ENCODE measurements around the gene SLC13A3. TPM values are rescaled to one million over a fixed set of nuclear protein-coding genes. Genes with fewer than 3 reads are reported as not detected.

Gene SLC13A3
- total RNA-seq, 1 experiment from 2014 or later, result not detected

DNA sequence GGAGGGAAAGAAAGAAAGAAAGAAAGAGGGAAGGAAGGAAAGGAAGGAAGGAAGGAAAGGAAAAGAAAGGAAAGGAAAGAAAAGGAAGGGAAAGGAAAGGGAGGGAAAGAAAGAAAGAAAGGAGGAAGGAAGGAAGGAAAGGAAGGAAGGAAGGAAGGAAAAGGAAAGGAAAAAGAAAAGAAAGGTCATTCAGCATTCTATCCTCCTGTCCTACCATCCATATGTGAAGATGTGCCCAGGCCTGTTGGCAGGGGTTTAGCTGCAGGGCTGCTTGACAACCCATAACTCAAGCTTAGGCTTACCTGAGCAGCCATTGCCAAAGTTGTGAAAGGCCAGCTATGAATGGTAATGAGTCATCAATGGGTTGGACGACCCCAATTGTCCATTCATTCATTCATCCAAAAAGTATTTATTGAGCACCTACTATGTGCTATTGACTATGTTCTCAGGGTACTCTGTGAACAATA is 50.9 kb downstream of the SLC13A3 start:
- H3K9me3 Mint-ChIP-seq (ENCODE audit: low read depth, unreplicated experiment), result peaks cover 4% of the 10 kb centered on the region
- TF ChIP-seq CTCF (IDR thresholded peaks at IDR 0.05; ENCODE audit: unreplicated experiment), result no peak
- peaks cover 41% of the 10 kb centered on the region for H3K27me3 Mint-ChIP-seq (ENCODE audit: unreplicated experiment)
- no peaks in the 10 kb centered on the region for H3K4me1 Mint-ChIP-seq (ENCODE audit: low read depth, unreplicated experiment)
- BruUV-seq (replicated peaks), result no TSS peak
- H3K27ac Mint-ChIP-seq (ENCODE audit: unreplicated experiment), result no peak overlapping the region
- no peak for DNase-seq
- H3K36me3 Mint-ChIP-seq (ENCODE audit: insufficient read depth, unreplicated experiment), result no peaks in the 10 kb centered on the region
- CTCF ChIA-PET, result no interaction called here
- intact Hi-C loops (cut with micrococcal nuclease; ENCODE audit: unreplicated experiment), result no loop called here
- no peak overlapping the region for H3K4me3 Mint-ChIP-seq (ENCODE audit: low read depth, unreplicated experiment)

DNA sequence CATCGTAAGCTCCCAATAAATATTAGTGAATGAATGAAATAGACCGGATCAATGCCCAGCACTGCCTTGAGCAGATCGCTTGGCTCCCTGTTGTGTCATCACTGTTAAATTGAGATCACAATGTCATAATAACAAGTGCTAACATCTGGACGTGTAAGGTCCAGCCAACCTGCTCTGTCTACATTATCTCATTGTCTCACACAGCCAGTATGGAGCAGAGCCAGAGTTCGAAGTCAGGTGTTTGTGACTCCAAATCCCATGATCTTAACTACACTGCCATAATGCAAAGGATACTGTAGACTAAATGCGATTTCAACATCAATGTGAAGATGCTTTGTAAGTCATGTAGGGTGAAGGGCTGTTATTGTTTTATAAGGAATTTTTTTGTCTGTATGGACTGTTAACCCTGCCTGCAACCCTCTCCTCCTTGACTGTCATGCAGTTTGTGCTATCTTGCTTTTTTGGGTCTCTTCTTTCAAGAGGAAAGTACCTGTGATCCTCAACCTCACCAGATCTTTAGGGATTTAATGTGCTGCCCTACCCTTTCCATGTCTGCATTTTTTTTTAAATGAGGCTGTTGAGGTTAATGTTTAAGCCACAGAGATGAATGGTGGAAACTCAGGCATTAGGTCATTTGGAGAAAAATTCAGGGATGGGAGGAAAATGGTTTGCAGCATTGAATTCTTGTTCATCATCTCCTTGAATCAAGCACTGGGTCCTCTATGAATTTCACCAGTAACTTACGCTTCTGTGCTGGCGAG is 51.9 kb downstream of the SLC13A3 start:
- no peaks in the 10 kb centered on the region for H3K36me3 Mint-ChIP-seq (ENCODE audit: insufficient read depth, unreplicated experiment)
- intact Hi-C loops (cut with micrococcal nuclease; ENCODE audit: unreplicated experiment), result no loop called here
- no peak for DNase-seq

GRCh38 chr20:46595933-46596332 is 55.3 kb downstream of the SLC13A3 start:
- DNase-seq, result no peak
- no peaks in the 10 kb centered on the region for H3K4me1 Mint-ChIP-seq (ENCODE audit: low read depth, unreplicated experiment)
- intact Hi-C loops (cut with micrococcal nuclease; ENCODE audit: unreplicated experiment), result no loop called here
- TF ChIP-seq CTCF (IDR thresholded peaks at IDR 0.05; ENCODE audit: unreplicated experiment), result no peak
- H3K27me3 Mint-ChIP-seq (ENCODE audit: unreplicated experiment), result peaks cover 34% of the 10 kb centered on the region
- H3K9me3 Mint-ChIP-seq (ENCODE audit: low read depth, unreplicated experiment), result no peaks in the 10 kb centered on the region
- CTCF ChIA-PET, result interaction anchor here (0.5 to 1.2 kb wide), 2 partner anchors 76 to 556 kb away, joined by 3 to 4 read pairs; no protein-coding TSS in a partner anchor
- no peak overlapping the region for H3K27ac Mint-ChIP-seq (ENCODE audit: unreplicated experiment)
- no TSS peak for BruUV-seq (replicated peaks)
- no peaks in the 10 kb centered on the region for H3K36me3 Mint-ChIP-seq (ENCODE audit: insufficient read depth, unreplicated experiment)
- no peak overlapping the region for H3K4me3 Mint-ChIP-seq (ENCODE audit: low read depth, unreplicated experiment)

More for the DNA sequence above, 51.9 kb downstream of the SLC13A3 start:
- CTCF ChIA-PET, result no interaction called here
- H3K27me3 Mint-ChIP-seq (ENCODE audit: unreplicated experiment), result peaks cover 46% of the 10 kb centered on the region
- no peak overlapping the region for H3K4me3 Mint-ChIP-seq (ENCODE audit: low read depth, unreplicated experiment)
- BruUV-seq (replicated peaks), result no TSS peak
- H3K9me3 Mint-ChIP-seq (ENCODE audit: low read depth, unreplicated experiment), result peaks cover 4% of the 10 kb centered on the region
- H3K27ac Mint-ChIP-seq (ENCODE audit: unreplicated experiment), result no peak overlapping the region
- TF ChIP-seq CTCF (IDR thresholded peaks at IDR 0.05; ENCODE audit: unreplicated experiment), result no peak
- no peaks in the 10 kb centered on the region for H3K4me1 Mint-ChIP-seq (ENCODE audit: low read depth, unreplicated experiment)

DNA sequence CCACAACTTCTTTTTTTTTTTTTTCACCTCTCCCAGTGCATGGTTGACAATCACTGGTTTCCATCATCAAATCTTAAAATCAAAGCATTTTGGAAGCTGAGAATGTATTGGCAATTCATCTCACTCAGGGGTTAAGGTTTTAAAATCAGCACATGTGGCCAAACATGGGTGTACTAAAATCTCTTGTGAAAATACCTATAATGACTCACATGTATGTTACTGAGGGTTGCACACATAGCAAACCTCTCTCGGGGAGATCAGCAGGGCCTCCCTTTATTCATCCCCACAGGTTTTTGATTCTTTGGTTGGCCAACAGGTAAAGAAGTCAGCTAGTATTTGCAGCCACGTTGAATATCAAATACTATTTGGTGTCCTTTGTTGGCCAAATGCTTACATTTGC is 56.5 kb downstream of the SLC13A3 start:
- DNase-seq, result no peak
- H3K27ac Mint-ChIP-seq (ENCODE audit: unreplicated experiment), result no peak overlapping the region
- H3K27me3 Mint-ChIP-seq (ENCODE audit: unreplicated experiment), result peaks cover 23% of the 10 kb centered on the region
- no peaks in the 10 kb centered on the region for H3K9me3 Mint-ChIP-seq (ENCODE audit: low read depth, unreplicated experiment)
- H3K4me1 Mint-ChIP-seq (ENCODE audit: low read depth, unreplicated experiment), result no peaks in the 10 kb centered on the region
- CTCF ChIA-PET, result no interaction called here
- intact Hi-C loops (cut with micrococcal nuclease; ENCODE audit: unreplicated experiment), result no loop called here
- no TSS peak for BruUV-seq (replicated peaks)
- no peaks in the 10 kb centered on the region for H3K36me3 Mint-ChIP-seq (ENCODE audit: insufficient read depth, unreplicated experiment)
- no peak overlapping the region for H3K4me3 Mint-ChIP-seq (ENCODE audit: low read depth, unreplicated experiment)
- TF ChIP-seq CTCF (IDR thresholded peaks at IDR 0.05; ENCODE audit: unreplicated experiment), result no peak
